ENCODE results near the gene SLC35A1. TPM values are rescaled to one million over a fixed set of nuclear protein-coding genes. Genes with fewer than 3 reads are reported as not detected.

Gene SLC35A1
- total RNA-seq, 6 donors from 2014 or later = 14.7 to 39.1 (median 29.9) TPM

DNA sequence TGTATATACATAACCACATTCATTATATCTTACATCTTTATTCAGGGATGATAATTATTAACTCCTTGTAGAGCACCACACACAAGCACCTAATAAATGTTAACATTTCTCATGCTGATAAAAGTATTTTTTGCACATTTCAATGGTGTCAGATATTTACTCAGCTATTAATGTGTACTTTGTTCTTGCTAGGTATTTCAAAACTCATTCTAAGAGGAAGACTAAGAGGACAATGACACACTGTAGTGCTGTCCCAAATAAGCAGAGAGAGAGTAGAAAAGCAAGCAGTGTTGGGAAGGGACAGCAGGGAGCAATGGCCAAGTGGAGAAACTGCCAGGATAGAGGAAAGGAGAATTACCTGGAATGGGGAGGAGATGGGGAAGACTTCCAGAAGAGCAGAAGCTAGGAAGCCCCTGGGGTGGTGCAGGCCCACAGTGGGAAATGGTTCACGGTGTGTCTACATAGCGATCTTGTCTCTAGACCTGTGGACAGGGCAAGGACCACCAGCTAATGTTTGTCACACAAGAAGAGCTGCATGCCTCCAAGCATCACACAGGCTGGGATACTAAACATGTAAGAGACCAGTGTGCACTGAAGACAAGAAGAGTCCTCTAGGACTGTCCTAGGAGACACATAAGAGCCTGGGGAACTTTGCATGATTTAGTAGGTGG, 61.7 kb downstream of the SLC35A1 start:
- ATAC-seq (ENCODE audit: low FRiP score in 2 of 2) (no peak), DNase-seq (no peak)
- Histone ChIP-seq H3K4me1 (no peaks in the 10 kb centered on the region), H3K27me3 (no peaks in the 10 kb centered on the region), H3K4me3 (no peak overlapping the region), H3K27ac (no peak overlapping the region), H3K36me3 (peaks cover 0 to 35% (median 7%) of the 10 kb centered on the region in 4 donors), H3K9me3 (no peaks in the 10 kb centered on the region)
- 84 to 88% methylated on average over 2 of the region's 2 CpGs for WGBS, 2 donors
- TF ChIP-seq POLR2A (IDR thresholded peaks at IDR 0.05) (no peak), POLR2AphosphoS5 (IDR thresholded peaks at IDR 0.05) (no peak), EP300 (IDR thresholded peaks at IDR 0.05) (no peak)
- TF ChIP-seq, protein P1, sequence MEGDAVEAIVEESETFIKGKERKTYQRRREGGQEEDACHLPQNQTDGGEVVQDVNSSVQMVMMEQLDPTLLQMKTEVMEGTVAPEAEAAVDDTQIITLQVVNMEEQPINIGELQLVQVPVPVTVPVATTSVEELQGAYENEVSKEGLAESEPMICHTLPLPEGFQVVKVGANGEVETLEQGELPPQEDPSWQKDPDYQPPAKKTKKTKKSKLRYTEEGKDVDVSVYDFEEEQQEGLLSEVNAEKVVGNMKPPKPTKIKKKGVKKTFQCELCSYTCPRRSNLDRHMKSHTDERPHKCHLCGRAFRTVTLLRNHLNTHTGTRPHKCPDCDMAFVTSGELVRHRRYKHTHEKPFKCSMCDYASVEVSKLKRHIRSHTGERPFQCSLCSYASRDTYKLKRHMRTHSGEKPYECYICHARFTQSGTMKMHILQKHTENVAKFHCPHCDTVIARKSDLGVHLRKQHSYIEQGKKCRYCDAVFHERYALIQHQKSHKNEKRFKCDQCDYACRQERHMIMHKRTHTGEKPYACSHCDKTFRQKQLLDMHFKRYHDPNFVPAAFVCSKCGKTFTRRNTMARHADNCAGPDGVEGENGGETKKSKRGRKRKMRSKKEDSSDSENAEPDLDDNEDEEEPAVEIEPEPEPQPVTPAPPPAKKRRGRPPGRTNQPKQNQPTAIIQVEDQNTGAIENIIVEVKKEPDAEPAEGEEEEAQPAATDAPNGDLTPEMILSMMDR (IDR thresholded peaks at IDR 0.05) = no peak

DNA sequence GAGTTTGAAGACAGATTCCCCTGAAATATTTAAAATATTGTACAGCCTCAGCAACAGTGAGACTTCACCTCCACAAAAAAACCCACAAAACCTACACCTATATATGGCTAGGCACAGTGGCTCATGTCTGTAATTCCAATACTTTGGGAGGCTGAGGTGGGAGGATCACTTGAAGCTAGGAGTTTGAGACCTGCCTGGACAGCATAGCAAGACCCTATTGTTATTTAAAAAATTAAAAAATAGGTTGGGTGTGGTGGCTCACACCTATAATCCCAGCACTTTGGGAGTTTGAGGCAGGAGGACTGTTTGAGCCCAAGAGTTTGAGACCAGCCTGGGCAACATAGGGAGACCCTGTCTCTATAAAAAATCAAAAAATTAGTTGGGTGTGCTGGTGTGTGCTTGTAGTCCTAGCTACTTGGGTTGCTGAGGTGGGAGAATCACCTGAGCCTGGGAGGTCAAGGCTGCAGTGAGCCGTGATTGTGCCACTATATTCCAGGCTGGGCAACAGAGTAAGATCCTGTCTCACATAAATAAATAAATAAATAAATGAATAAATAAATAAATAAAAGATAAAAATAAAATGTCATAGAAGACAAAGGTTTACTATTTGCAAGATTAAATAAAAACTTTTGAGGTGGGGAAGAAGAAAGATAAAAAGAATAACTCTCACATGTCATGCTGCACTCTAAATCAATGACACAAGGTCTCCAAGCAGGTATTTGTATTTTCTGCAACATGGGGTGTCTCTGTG, 65.9 kb downstream of the SLC35A1 start:
- Histone ChIP-seq H3K9me3 (no peaks in the 10 kb centered on the region), H3K4me3 (no peak overlapping the region), H3K27me3 (no peaks in the 10 kb centered on the region), H3K36me3 (peaks cover 0 to 39% (median 5%) of the 10 kb centered on the region in 4 donors), H3K27ac (no peak overlapping the region), H3K4me1 (peaks cover 0 to 9% (median 0%) of the 10 kb centered on the region in 4 donors)
- TF ChIP-seq POLR2A (IDR thresholded peaks at IDR 0.05) (no peak), EP300 (IDR thresholded peaks at IDR 0.05) (no peak), POLR2AphosphoS5 (IDR thresholded peaks at IDR 0.05) (no peak)
- TF ChIP-seq, protein P1 (IDR thresholded peaks at IDR 0.05) = no peak
- ATAC-seq (ENCODE audit: low FRiP score in 2 of 2) (no peak), DNase-seq (no peak)
- WGBS, 2 donors = 100% methylated on average over 1 of the region's 1 CpG

DNA sequence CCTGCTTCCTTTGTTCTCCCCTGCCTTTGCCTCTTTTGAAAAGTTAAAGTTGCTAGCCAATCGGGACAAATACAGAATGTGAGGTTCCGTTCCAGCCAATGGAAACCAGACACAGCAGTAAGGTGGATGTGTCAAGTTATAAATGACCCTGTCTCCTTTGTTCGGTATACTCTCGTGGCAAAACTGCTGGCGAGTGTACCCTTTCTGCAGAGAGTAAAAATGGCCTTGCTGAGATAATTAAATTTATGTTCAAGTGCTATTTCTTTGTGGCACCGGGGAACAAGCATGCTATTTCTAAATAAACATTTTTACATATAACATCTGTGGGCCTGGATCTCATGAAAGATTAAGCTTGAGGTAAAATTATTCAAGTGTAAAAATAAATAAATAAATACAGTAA, 66.8 kb downstream of the SLC35A1 start:
- Histone ChIP-seq H3K9me3 (no peaks in the 10 kb centered on the region), H3K36me3 (peaks cover 0 to 45% (median 5%) of the 10 kb centered on the region in 4 donors), H3K4me1 (peaks cover 0 to 9% (median 0%) of the 10 kb centered on the region in 4 donors), H3K27ac (no peak overlapping the region), H3K4me3 (no peak overlapping the region), H3K27me3 (no peaks in the 10 kb centered on the region)
- WGBS, 2 donors = 84 to 86% methylated on average over 6 of the region's 6 CpGs
- ATAC-seq (ENCODE audit: low FRiP score in 2 of 2) (no peak), DNase-seq (no peak)
- TF ChIP-seq EP300 (IDR thresholded peaks at IDR 0.05) = no peak
- TF ChIP-seq POLR2A (IDR thresholded peaks at IDR 0.05) = no peak
- TF ChIP-seq, protein P1 (IDR thresholded peaks at IDR 0.05) = no peak
- TF ChIP-seq POLR2AphosphoS5 (IDR thresholded peaks at IDR 0.05) = no peak

DNA sequence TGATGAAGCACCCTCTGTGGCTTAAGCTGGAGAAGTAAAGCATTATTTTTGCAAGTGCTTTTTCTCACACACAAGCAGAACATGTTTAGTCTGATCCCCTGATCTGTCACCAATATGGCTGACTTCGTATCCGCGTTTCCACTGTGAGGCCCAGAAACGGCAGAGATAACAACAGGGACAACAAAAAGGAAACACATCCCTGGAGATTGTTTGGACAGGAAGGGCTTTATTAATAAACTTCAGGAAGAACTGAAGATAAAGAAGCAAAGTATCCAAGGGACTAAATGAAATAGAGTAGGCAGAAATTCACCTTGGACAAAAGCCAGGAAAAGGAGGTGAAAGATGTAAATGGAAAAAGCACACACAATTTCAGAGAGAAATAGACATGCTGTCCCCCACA, 67.8 kb downstream of the SLC35A1 start:
- peak overlapping the region in 1 of 4 donors; percentile 2 for H3K27ac ChIP-seq
- H3K4me1 ChIP-seq = peaks cover 0 to 9% (median 0%) of the 10 kb centered on the region in 4 donors
- TF ChIP-seq POLR2A (IDR thresholded peaks at IDR 0.05) (no peak), EP300 (IDR thresholded peaks at IDR 0.05) (no peak), POLR2AphosphoS5 (IDR thresholded peaks at IDR 0.05) (no peak)
- TF ChIP-seq, protein P1 (IDR thresholded peaks at IDR 0.05) = no peak
- ATAC-seq (ENCODE audit: low FRiP score in 2 of 2) = no peak
- WGBS, 2 donors = 54 to 71% methylated on average over 4 of the region's 4 CpGs
- DNase-seq = no peak
- no peaks in the 10 kb centered on the region for H3K9me3 ChIP-seq
- peaks cover 0 to 51% (median 12%) of the 10 kb centered on the region in 4 donors for H3K36me3 ChIP-seq
- no peaks in the 10 kb centered on the region for H3K27me3 ChIP-seq
- no peak overlapping the region for H3K4me3 ChIP-seq

All from upper lobe of left lung (tissue), 6 donors.